ENCODE data around the gene CAT.
A peak's percentile ranks its signal among the peaks of the same experiment; 100 is the strongest.

CAT gene

GRCh38 chr11:34459507-34460162, 20.9 kb downstream of the CAT start:
- DNase-seq (ENCODE audit: low read depth, low spot score) = no peak

GRCh38 chr11:34460278-34460677, 21.5 kb downstream of the CAT start:
- DNase-seq (ENCODE audit: low read depth, low spot score) = no peak

GRCh38 chr11:34461215-34461614, 22.5 kb downstream of the CAT start:
- DNase-seq (ENCODE audit: low read depth, low spot score) = no peak

GRCh38 chr11:34464591-34465051, 25.9 kb downstream of the CAT start:
- no peak for DNase-seq (ENCODE audit: low read depth, low spot score)

GRCh38 chr11:34466802-34467488, 28.2 kb downstream of the CAT start:
- no peak for DNase-seq (ENCODE audit: low read depth, low spot score)

- DNase-seq (ENCODE audit: low read depth, low spot score) = no peak
Measured at GRCh38 chr11:34468209-34468841, 29.6 kb downstream of the CAT start.

- no peak for DNase-seq (ENCODE audit: low read depth, low spot score)
Measured at GRCh38 chr11:34473603-34474169, 35.0 kb downstream of the CAT start.

- no peak for DNase-seq (ENCODE audit: low read depth, low spot score)
Measured at GRCh38 chr11:34475656-34476055, 36.9 kb downstream of the CAT start.

- no peak for DNase-seq (ENCODE audit: low read depth, low spot score)
Measured at GRCh38 chr11:34476849-34477248, 38.1 kb downstream of the CAT start.

GRCh38 chr11:34478845-34479663, 40.3 kb downstream of the CAT start:
- DNase-seq (ENCODE audit: low read depth, low spot score) = no peak

- no peak for DNase-seq (ENCODE audit: low read depth, low spot score)
Measured at GRCh38 chr11:34480314-34480713, 41.6 kb downstream of the CAT start.

GRCh38 chr11:34481307-34481706, 42.6 kb downstream of the CAT start:
- no peak for DNase-seq (ENCODE audit: low read depth, low spot score)

- DNase-seq (ENCODE audit: low read depth, low spot score) = no peak
Measured at GRCh38 chr11:34483106-34483874, 44.6 kb downstream of the CAT start.

- DNase-seq (ENCODE audit: low read depth, low spot score) = no peak
Measured at GRCh38 chr11:34487430-34487829, 48.7 kb downstream of the CAT start.

- DNase-seq (ENCODE audit: low read depth, low spot score) = no peak
Measured at GRCh38 chr11:34488855-34489557, 50.3 kb downstream of the CAT start.

- DNase-seq (ENCODE audit: low read depth, low spot score) = no peak
Measured at GRCh38 chr11:34490304-34490703, 51.6 kb downstream of the CAT start.

GRCh38 chr11:34492806-34493414, 54.2 kb downstream of the CAT start:
- peak; percentile 33 for DNase-seq (ENCODE audit: low read depth, low spot score)

GRCh38 chr11:34493468-34493867, 54.7 kb downstream of the CAT start:
- no peak for DNase-seq (ENCODE audit: low read depth, low spot score)

GRCh38 chr11:34493926-34494595, 55.3 kb downstream of the CAT start:
- DNase-seq (ENCODE audit: low read depth, low spot score) = no peak
